Frontal cortex (tissue), 4 donors: ENCODE results near the gene ATAD2B. TPM values are rescaled to one million over a fixed set of nuclear protein-coding genes. Genes with fewer than 3 reads are reported as not detected.
A peak's percentile ranks its signal among the peaks of the same experiment; 100 is the strongest.

Experiments
- DNase-seq, 2 donors: peaks; one replicate each; pipeline ENCODE4 v3.0.0; 2012; ENCODE audit warnings: low spot score in 2 of 2
- FAIRE-seq: peaks from 2 replicates; lab custom pipeline; 2012; peaks lifted over from hg19 to GRCh38; lab: Jason Lieb, UNC
- total RNA-seq: library from RNA; depleted of rRNA; stranded (reverse); fragments of >200 nt; gene quantifications from one replicate; pipeline ENCODE4 v1.2.3, GENCODE V29; 2014
- donor health status: control.
- donor health status: control.
- donor health status: control.

ATAD2B gene
- total RNA-seq, 1 donor from 2014 or later: 55.0 TPM

- no peak for DNase-seq
- FAIRE-seq: no peak
These were observed 10.1 kb downstream of the ATAD2B start for GRCh38 chr2:23916727-23917405.

DNA sequence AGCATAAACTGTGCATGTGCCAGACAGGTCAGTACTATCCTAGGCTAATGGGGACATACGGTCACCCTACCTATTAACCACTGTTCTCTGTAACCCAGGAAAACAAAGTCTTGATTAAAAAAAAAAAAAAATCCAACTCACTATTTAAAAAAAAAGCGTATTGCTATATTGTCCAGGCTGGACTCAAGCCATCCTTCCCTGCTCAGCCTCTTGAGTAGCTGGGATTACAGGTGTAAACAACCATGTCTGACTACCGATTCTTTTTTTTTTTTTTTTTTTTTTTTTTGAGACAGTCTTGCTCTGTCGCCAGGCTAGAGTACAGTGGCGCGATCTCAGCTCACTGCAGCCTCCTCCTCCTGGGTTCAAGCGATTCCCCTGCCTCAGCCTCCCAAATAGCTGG is 11.6 kb downstream of the ATAD2B start:
- FAIRE-seq (no peak), DNase-seq (no peak)

GRCh38 chr2:23912054-23912453 is 14.9 kb downstream of the ATAD2B start:
- DNase-seq: no peak

DNA sequence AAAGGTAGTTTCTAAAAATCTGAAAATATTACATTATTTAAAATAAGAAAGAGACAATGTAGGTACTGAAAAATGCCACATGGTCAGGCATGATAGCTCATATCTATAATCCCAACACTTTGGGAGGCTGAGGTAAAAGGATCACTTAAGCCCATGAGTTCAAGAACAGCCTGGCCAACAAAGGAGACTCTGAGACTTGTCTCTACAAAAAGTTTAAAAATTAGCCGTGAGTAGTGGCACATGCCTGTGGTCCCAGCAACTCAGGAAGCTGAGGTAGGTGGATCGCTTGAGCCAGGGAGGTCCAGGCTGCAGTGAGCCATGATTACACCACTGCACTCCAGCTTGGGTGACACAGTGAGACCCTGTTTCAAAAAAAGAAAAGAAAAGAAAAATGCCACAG is 21.8 kb downstream of the ATAD2B start:
- FAIRE-seq: no peak
- no peak for DNase-seq

More at GRCh38 chr2:23912054-23912453, 14.9 kb downstream of the ATAD2B start:
- no peak for FAIRE-seq

- DNase-seq: no peak
- FAIRE-seq: no peak
These were observed 22.2 kb downstream of the ATAD2B start for GRCh38 chr2:23904692-23905091.

- DNase-seq: no peak
These were observed 22.7 kb downstream of the ATAD2B start for GRCh38 chr2:23904215-23904614.

GRCh38 chr2:23903034-23903433 is 23.9 kb downstream of the ATAD2B start:
- DNase-seq (no peak), FAIRE-seq (no peak)

More at GRCh38 chr2:23904215-23904614, 22.7 kb downstream of the ATAD2B start:
- FAIRE-seq: no peak

- DNase-seq: no peak
- FAIRE-seq: no peak
These were observed 24.7 kb downstream of the ATAD2B start for GRCh38 chr2:23901966-23902846.

- DNase-seq (peak in 1 of 2 donors; percentile 9), FAIRE-seq (no peak)
These were observed 26.2 kb downstream of the ATAD2B start for GRCh38 chr2:23900541-23901322.

GRCh38 chr2:23900133-23900532 is 26.8 kb downstream of the ATAD2B start:
- DNase-seq: no peak
- no peak for FAIRE-seq

DNA sequence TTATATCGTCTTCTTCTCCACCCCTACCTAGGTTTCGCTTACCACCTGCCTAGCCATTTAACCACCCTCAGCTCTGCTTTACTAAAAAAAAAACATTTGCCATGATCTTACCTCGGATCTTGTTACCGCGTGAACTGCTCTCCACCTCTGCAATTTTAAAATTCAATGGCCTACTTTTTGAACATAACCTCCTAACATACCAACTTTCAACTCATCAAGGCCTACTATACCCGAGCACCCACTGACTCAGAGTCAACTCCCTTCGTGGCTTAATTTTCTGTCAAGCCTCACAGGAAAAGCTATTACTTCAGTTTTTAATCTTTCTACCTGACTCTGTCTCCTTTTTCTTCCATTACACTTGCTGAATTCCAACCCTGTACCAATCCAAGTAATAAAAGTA is 55.7 kb downstream of the ATAD2B start:
- FAIRE-seq (no peak), DNase-seq (no peak)

DNA sequence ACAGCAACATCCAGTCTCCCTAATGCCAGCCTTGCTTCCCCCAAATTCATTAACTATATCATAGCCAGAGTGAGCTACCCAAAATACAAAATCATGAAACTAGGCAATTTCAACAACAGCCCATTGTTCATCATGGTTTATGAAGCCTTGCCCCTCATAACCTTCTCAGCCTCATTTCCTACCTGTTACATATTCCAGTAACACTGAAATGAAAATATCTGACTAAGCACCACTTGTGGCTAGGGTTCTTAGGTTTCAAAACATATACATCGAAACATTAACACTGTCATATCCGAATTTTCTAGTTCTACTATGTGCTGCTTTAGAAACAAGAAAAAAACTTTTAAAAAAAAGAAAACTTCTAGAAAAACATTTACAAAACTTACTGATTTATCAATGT is 59.5 kb downstream of the ATAD2B start:
- no peak for DNase-seq
- FAIRE-seq: no peak

GRCh38 chr2:23862716-23863426 is 64.1 kb downstream of the ATAD2B start:
- FAIRE-seq: no peak

DNA sequence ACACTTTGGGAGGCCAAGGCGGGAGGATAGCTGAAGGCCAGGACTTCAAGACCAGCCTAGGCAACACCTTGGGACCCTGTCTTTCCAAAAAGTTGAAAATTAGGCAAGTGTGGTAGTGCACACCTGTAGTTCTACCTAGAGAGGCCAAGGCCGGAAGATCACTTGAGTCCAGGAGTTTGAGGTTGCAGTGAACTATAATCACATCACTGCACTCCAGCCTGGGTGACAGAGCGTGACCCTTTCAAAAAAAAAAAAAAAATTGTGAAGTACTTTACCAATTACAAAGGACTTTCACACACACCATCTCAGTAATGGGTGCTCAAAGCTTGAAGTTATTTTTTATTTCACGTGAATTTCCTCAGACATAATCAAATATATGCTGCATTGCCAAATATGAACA is 65.0 kb downstream of the ATAD2B start:
- FAIRE-seq (no peak), DNase-seq (no peak)

More at GRCh38 chr2:23862716-23863426, 64.1 kb downstream of the ATAD2B start:
- DNase-seq: no peak

DNA sequence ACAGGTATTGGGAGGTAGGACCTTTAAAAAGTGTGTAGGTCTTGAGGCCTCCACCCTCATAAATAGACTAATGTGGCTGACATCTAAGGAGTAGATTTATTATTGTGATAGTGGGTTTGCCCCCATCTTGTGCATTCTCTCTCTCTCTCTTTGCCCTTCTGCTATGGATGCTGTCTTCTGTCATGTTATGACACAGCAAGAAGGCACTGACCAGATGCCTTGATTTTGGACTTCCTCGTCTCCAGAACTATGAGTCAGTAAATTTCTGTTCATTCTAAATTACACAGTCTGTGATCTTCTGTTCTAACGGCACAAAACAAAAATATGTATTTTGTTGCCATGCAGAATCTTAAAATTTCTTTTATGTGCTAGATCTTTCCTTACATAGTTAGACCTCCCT is 66.9 kb downstream of the ATAD2B start:
- FAIRE-seq: no peak
- no peak for DNase-seq

DNA sequence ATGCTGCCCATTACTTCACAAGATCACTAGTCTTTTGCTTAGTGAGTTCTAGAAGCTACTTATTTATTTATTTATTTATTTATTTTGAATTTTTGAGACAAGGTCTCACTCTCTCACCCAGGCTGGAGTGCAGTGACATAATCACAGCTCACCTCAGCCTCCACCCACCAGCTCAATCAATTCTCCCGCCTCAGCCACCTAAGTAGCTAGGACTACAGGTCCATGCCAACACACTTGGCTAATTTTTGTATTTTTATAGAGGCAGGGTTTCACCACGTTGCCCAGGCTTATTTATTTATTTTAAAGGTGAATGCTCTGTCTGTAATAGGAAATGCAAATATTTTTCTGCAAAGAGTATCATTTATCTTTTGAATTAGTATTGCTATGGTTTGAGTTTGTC is 67.7 kb downstream of the ATAD2B start:
- no peak for FAIRE-seq
- no peak for DNase-seq

- no peak for DNase-seq
- no peak for FAIRE-seq
These were observed 76.2 kb downstream of the ATAD2B start for GRCh38 chr2:23850564-23851256.

GRCh38 chr2:23844905-23845304 is 82.0 kb downstream of the ATAD2B start:
- FAIRE-seq (no peak), DNase-seq (no peak)
